Measurements from ENCODE around the gene PTPN22.

The PTPN22 gene

GRCh38 chr1:113871597-113872113 is at the start of gene PTPN22:
PTPN22 (minus strand) TSS chr1:113871712.
- FAIRE-seq: peak; percentile 99

GRCh38 chr1:113918243-113918642 is 46.7 kb upstream of the PTPN22 start:
- FAIRE-seq (peak; percentile 58), DNase-seq (ENCODE audit: insufficient read length, low spot score) (no peak)

More at GRCh38 chr1:113871597-113872113, at the start of gene PTPN22:
- DNase-seq (ENCODE audit: insufficient read length, low spot score): peak; percentile 31

- no peak for DNase-seq (ENCODE audit: insufficient read length, low spot score)
- no peak for FAIRE-seq
Measured at GRCh38 chr1:113917400-113918082, 46.0 kb upstream of the PTPN22 start.

- no peak for DNase-seq (ENCODE audit: insufficient read length, low spot score)
- no peak for FAIRE-seq
Measured at GRCh38 chr1:113916974-113917373, 45.5 kb upstream of the PTPN22 start.

- DNase-seq (ENCODE audit: insufficient read length, low spot score): no peak
Measured at GRCh38 chr1:113913887-113914664, 42.6 kb upstream of the PTPN22 start.

GRCh38 chr1:113913312-113913668 is 41.8 kb upstream of the PTPN22 start:
- DNase-seq (ENCODE audit: insufficient read length, low spot score) (no peak), FAIRE-seq (no peak)

More at GRCh38 chr1:113913887-113914664, 42.6 kb upstream of the PTPN22 start:
- no peak for FAIRE-seq

GRCh38 chr1:113912594-113913311 is 41.2 kb upstream of the PTPN22 start:
- no peak for DNase-seq (ENCODE audit: insufficient read length, low spot score)
- no peak for FAIRE-seq

- no peak for FAIRE-seq
- no peak for DNase-seq (ENCODE audit: insufficient read length, low spot score)
Measured at GRCh38 chr1:113905435-113905861, 33.9 kb upstream of the PTPN22 start.

- FAIRE-seq: peak; percentile 90
- DNase-seq (ENCODE audit: insufficient read length, low spot score): peak; percentile 88
Measured at GRCh38 chr1:113904674-113905434, 33.3 kb upstream of the PTPN22 start, which contains the start of the genes AP4B1 and DCLRE1B. AP4B1 (minus strand) TSS chr1:113904799; CDS start chr1:113904717, 82 bp downstream. DCLRE1B (plus strand) TSS chr1:113905326; CDS start chr1:113905587, 261 bp downstream.

- no peak for FAIRE-seq
- no peak for DNase-seq (ENCODE audit: insufficient read length, low spot score)
Measured at GRCh38 chr1:113904293-113904673, 32.8 kb upstream of the PTPN22 start.

- no peak for FAIRE-seq
- no peak for DNase-seq (ENCODE audit: insufficient read length, low spot score)
Measured at GRCh38 chr1:113903501-113904292, 32.2 kb upstream of the PTPN22 start.

- FAIRE-seq (no peak), DNase-seq (ENCODE audit: insufficient read length, low spot score) (no peak)
Measured at GRCh38 chr1:113901191-113901590, 29.7 kb upstream of the PTPN22 start.

GRCh38 chr1:113899111-113899510 is 27.6 kb upstream of the PTPN22 start:
- FAIRE-seq: no peak
- DNase-seq (ENCODE audit: insufficient read length, low spot score): no peak

GRCh38 chr1:113898241-113898814 is 26.8 kb upstream of the PTPN22 start:
- DNase-seq (ENCODE audit: insufficient read length, low spot score) (no peak), FAIRE-seq (no peak)

- DNase-seq (ENCODE audit: insufficient read length, low spot score) (no peak), FAIRE-seq (no peak)
Measured at GRCh38 chr1:113895961-113896360, 24.4 kb upstream of the PTPN22 start.

- DNase-seq (ENCODE audit: insufficient read length, low spot score) (no peak), FAIRE-seq (no peak)
Measured at GRCh38 chr1:113895098-113895497, 23.6 kb upstream of the PTPN22 start.

- FAIRE-seq: no peak
- DNase-seq (ENCODE audit: insufficient read length, low spot score): no peak
Measured at GRCh38 chr1:113893267-113893666, 21.8 kb upstream of the PTPN22 start.

- DNase-seq (ENCODE audit: insufficient read length, low spot score) (no peak), FAIRE-seq (no peak)
Measured at GRCh38 chr1:113891631-113892220, 20.2 kb upstream of the PTPN22 start.

- DNase-seq (ENCODE audit: insufficient read length, low spot score) (no peak), FAIRE-seq (no peak)
Measured at GRCh38 chr1:113890816-113891215, 19.3 kb upstream of the PTPN22 start.
